Suprapubic skin (tissue), 4 donors: Measurements from ENCODE around the gene SLC25A4.

Experiments
- CTCF ChIP-seq, 2 donors: fragments of 200-600 bp in 1 of 2; fragments of 450-650 bp in 1 of 2; sonication (generic) in 1 of 2; IDR thresholded peaks; one replicate each; pipeline ENCODE4 v1.5.1; 2016 to 2019; ENCODE audit warnings: antibody characterized with exemption in 2 of 2, mild to moderate bottlenecking in 1 of 2, moderate library complexity in 1 of 2
- EP300 ChIP-seq: sonication (generic); formaldehyde crosslinking; IDR thresholded peaks from one replicate; pipeline ENCODE4 v1.6.1; 2017; ENCODE audit warnings: antibody characterized with exemption
- POLR2AphosphoS5 ChIP-seq, 3 donors: sonication (generic); formaldehyde crosslinking; IDR thresholded peaks; one replicate each; pipeline ENCODE4 v1.6.1; 2017; ENCODE audit warnings: antibody characterized with exemption in 3 of 3

GRCh38 chr4:185143601-185143969 lies 519 bp downstream of the SLC25A4 start:
- TF ChIP-seq CTCF (IDR thresholded peaks at IDR 0.05): no peak
- no peak for TF ChIP-seq EP300
- TF ChIP-seq POLR2AphosphoS5 (IDR thresholded peaks at IDR 0.05): no peak
